Measurements from ENCODE around the gene GPX2. TPM values are rescaled to one million over a fixed set of nuclear protein-coding genes. Genes with fewer than 3 reads are reported as not detected.

Gene GPX2
- total and polyA plus RNA-seq, 2 of the 8 experiments (the other 6 are each of a cell fraction or from before 2014, with no cell fraction given), result 0.30 to 0.89 TPM

DNA sequence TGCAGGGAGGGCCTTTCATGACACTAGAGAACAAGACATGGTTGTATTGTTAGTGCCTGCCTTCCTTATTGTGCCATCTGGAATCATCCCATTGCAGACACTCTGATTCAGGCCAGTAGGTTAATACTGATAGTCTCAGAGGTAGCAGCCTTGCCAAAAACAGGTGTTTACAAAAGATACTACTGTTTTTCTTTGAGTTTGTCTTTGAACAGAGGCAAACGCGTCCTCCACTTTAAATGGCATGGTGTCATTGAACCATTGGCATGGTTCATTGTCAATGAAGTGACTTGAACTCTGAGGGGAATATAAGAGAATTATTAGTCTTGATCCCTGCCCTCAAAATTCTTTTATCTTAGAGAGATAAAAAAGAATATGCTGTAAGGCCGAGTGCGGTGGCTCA is 48.4 kb upstream of the GPX2 start:
- Histone ChIP-seq H4K8ac (ENCODE audit: extremely low read depth, insufficient read depth, low read length) (no peak overlapping the region), H2BK5ac (ENCODE audit: low read depth, low read length) (no peak overlapping the region), H3K18ac (ENCODE audit: extremely low read depth, low read length) (no peak overlapping the region), H3K79me2 (ENCODE audit: control insufficient read depth in 1 of 2, insufficient read depth in 2 of 2, low read length in 2 of 2) (peaks cover 0 to 21% of the 10 kb centered on the region in 2 experiments; a peak in 2 of 4 replicates), H3K36me3 (ENCODE audit: control insufficient read depth in 2 of 4, insufficient read depth in 4 of 4, low read length in 3 of 4) (no peaks in the 10 kb centered on the region), H2AK5ac (ENCODE audit: low read depth, low read length) (no peak overlapping the region), H3K4me3 (ENCODE audit: extremely low read depth in 1 of 4, insufficient read depth in 2 of 4, low read depth in 3 of 4, low read length in 4 of 4) (no peak overlapping the region), H3K27me3 (replicated peaks in 1 of 4; ENCODE audit: control insufficient read depth in 3 of 4, extremely low read depth in 1 of 4, insufficient read depth in 3 of 4, low read length in 3 of 4) (no peaks in the 10 kb centered on the region; a peak in 1 of 7 replicates), H3K79me1 (ENCODE audit: low read depth, low read length) (0 out of 2 replicates have a peak, but pooled peaks cover 2% of the 10 kb centered on the region), H2BK20ac (ENCODE audit: low read length) (no peak overlapping the region), H3K14ac (ENCODE audit: insufficient read length) (no peak overlapping the region), H3K23me2 (ENCODE audit: low read depth, low read length) (peaks cover 4% of the 10 kb centered on the region; the same call in 1 of the 2 replicates), H3K23ac (ENCODE audit: insufficient read length) (no peak overlapping the region), H3K27ac (ENCODE audit: low read depth, low read length) (no peak overlapping the region), H2BK120ac (replicated peaks; ENCODE audit: low read depth, low read length) (no peak overlapping the region), H3K56ac (replicated peaks; ENCODE audit: insufficient read length, low read depth, low read length) (no peak overlapping the region), H3K4ac (replicated peaks; ENCODE audit: insufficient read length, low read depth, low read length) (no peak overlapping the region), H3K4me2 (ENCODE audit: insufficient read depth in 1 of 2, low read depth in 2 of 2, low read length in 2 of 2) (no peak overlapping the region), H3K9me3 (ENCODE audit: insufficient read depth in 2 of 2, low read depth in 1 of 2, low read length in 1 of 2) (no peaks in the 10 kb centered on the region), H2BK12ac (ENCODE audit: low read depth, low read length) (no peak overlapping the region), H4K20me1 (replicated peaks in 1 of 2; ENCODE audit: control insufficient read depth in 1 of 2, insufficient read depth in 2 of 2, low read length in 2 of 2) (no peaks in the 10 kb centered on the region), H4K5ac (ENCODE audit: insufficient read length, low read depth, low read length) (no peak overlapping the region), H3K4me1 (replicated peaks in 1 of 4; ENCODE audit: control insufficient read depth in 3 of 4, insufficient read depth in 4 of 4, low read length in 3 of 4) (no peaks in the 10 kb centered on the region; a peak in 1 of 7 replicates), H2BK15ac (ENCODE audit: low read length) (no peak overlapping the region), H4K91ac (replicated peaks; ENCODE audit: insufficient read length, low read length) (no peak overlapping the region), H2AFZ (ENCODE audit: low read length) (no peak overlapping the region), H3K9ac (replicated peaks in 1 of 4; ENCODE audit: extremely low read depth in 1 of 4, low read depth in 3 of 4, low read length in 3 of 4) (no peak overlapping the region)
- no peak for FAIRE-seq
- ChIA-PET CTCF (ENCODE audit: partially characterized antibody) (interaction anchor here (0.9 kb wide), 1 partner anchor 28 kb away, joined by 4 read pairs; no protein-coding TSS in a partner anchor), POLR2A (ENCODE audit: partially characterized antibody) (interaction anchor here (1.0 to 2.5 kb wide), 2 partner anchors 9 to 21 kb away, joined by 3 to 7 read pairs; no protein-coding TSS in a partner anchor)
- no peak for DNase-seq (ENCODE audit: low read depth in 1 of 2, low spot score in 2 of 2)
- TF ChIP-seq EP300 (IDR thresholded peaks at IDR 0.05; ENCODE audit: borderline replicate concordance in 1 of 2, low read depth in 2 of 2, low read length in 2 of 2), result no peak
- no peak for TF ChIP-seq CEBPB (IDR thresholded peaks at IDR 0.05; ENCODE audit: low read depth, low read length)
- no peak for TF ChIP-seq GTF2F1 (IDR thresholded peaks at IDR 0.05; ENCODE audit: borderline replicate concordance, low read depth, low read length)
- no peak for TF ChIP-seq GABPA (IDR thresholded peaks at IDR 0.05; ENCODE audit: borderline replicate concordance, insufficient read depth, low read length)
- TF ChIP-seq SAP30 (IDR thresholded peaks at IDR 0.05; ENCODE audit: insufficient read depth, insufficient replicate concordance, low read length), result no peak
- no peak for TF ChIP-seq CHD1 (IDR thresholded peaks at IDR 0.05; ENCODE audit: low read depth, low read length)
- 98% methylated on average over 4 of the region's 4 CpGs; no CpG with 5 or more reads in 1 of the 2 experiments for WGBS, 2 experiments (ENCODE audit: extremely low coverage in 1 of 2, insufficient coverage in 1 of 2, insufficient read length in 1 of 2, insufficient replicate concordance in 2 of 2, low coverage in 1 of 2, low lambda C conversion rate in 2 of 2, missing lambda C conversion rate in 1 of 2)
